HEK293 (cell line): ENCODE results near the gene PINLYP.

ENCODE experiments used
- YY1 ChIP-seq: fragments of 450-650 bp; formaldehyde crosslinking; IDR thresholded peaks from 2 replicates; pipeline ENCODE4 v1.5.1; 2018; ENCODE audit warnings: missing biosample characterization, missing genetic modification characterization
- ZBTB20 ChIP-seq: fragments of 450-650 bp; formaldehyde crosslinking; IDR thresholded peaks from 2 replicates; pipeline ENCODE4 v1.5.1; 2016; ENCODE audit warnings: missing biosample characterization, missing genetic modification characterization
- ZBTB8A ChIP-seq: fragments of 450-650 bp; formaldehyde crosslinking; IDR thresholded peaks from 2 replicates; pipeline ENCODE4 v1.5.1; 2016; ENCODE audit warnings: missing biosample characterization, missing genetic modification characterization
- ZNF211 ChIP-seq: fragments of 450-650 bp; formaldehyde crosslinking; IDR thresholded peaks from 2 replicates; pipeline ENCODE4 v1.5.1; 2016; ENCODE audit warnings: low read depth, missing biosample characterization, missing genetic modification characterization
- TF ChIP-seq, protein P1 (sequence below): fragments of 450-650 bp; formaldehyde crosslinking; IDR thresholded peaks from 2 replicates; pipeline ENCODE4 v1.5.1; 2016; ENCODE audit warnings: missing biosample characterization, missing genetic modification characterization
- TF ChIP-seq, protein P2 (sequence below): fragments of 450-650 bp; IDR thresholded peaks from 2 replicates; pipeline ENCODE4 v1.5.1; 2018; ENCODE audit warnings: missing biosample characterization, mild to moderate bottlenecking, missing genetic modification characterization
- TF ChIP-seq, protein P3 (sequence below): fragments of 450-650 bp; formaldehyde crosslinking; IDR thresholded peaks from 2 replicates; pipeline ENCODE4 v1.5.1; 2016; ENCODE audit warnings: missing biosample characterization, missing genetic modification characterization

DNA sequence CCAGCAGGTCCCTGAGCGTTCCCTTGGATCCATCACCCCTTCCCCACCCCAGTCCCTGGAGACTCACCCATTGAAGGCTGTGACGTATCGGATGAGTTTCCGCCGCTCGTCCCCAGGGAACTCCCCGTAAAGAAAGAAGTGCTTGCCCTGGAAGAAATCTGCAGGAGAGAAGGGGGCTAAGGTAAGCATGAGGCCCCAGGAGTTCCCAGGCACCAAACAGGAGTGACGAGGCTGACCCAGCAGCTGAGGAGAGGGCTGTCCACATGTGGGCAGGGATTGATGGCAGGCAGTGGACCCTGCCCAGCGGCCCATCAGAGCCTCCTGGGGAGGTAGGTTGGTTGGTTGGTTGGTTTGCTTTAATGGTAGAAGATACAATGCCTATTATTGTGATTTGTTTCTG, 31.5 kb upstream of the PINLYP start:
- TF ChIP-seq, protein P1, sequence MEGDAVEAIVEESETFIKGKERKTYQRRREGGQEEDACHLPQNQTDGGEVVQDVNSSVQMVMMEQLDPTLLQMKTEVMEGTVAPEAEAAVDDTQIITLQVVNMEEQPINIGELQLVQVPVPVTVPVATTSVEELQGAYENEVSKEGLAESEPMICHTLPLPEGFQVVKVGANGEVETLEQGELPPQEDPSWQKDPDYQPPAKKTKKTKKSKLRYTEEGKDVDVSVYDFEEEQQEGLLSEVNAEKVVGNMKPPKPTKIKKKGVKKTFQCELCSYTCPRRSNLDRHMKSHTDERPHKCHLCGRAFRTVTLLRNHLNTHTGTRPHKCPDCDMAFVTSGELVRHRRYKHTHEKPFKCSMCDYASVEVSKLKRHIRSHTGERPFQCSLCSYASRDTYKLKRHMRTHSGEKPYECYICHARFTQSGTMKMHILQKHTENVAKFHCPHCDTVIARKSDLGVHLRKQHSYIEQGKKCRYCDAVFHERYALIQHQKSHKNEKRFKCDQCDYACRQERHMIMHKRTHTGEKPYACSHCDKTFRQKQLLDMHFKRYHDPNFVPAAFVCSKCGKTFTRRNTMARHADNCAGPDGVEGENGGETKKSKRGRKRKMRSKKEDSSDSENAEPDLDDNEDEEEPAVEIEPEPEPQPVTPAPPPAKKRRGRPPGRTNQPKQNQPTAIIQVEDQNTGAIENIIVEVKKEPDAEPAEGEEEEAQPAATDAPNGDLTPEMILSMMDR (tag by site-specific recombination) = no peak
- TF ChIP-seq ZNF211 (tag by site-specific recombination) (no peak), ZBTB20 (tag by site-specific recombination) (no peak), ZBTB8A (tag by site-specific recombination) (no peak), YY1 (tag by site-specific recombination) (no peak)
- TF ChIP-seq, protein P2, sequence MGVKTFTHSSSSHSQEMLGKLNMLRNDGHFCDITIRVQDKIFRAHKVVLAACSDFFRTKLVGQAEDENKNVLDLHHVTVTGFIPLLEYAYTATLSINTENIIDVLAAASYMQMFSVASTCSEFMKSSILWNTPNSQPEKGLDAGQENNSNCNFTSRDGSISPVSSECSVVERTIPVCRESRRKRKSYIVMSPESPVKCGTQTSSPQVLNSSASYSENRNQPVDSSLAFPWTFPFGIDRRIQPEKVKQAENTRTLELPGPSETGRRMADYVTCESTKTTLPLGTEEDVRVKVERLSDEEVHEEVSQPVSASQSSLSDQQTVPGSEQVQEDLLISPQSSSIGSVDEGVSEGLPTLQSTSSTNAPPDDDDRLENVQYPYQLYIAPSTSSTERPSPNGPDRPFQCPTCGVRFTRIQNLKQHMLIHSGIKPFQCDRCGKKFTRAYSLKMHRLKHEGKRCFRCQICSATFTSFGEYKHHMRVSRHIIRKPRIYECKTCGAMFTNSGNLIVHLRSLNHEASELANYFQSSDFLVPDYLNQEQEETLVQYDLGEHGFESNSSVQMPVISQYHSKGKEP (tag by site-specific recombination) = no peak
- TF ChIP-seq, protein P3, sequence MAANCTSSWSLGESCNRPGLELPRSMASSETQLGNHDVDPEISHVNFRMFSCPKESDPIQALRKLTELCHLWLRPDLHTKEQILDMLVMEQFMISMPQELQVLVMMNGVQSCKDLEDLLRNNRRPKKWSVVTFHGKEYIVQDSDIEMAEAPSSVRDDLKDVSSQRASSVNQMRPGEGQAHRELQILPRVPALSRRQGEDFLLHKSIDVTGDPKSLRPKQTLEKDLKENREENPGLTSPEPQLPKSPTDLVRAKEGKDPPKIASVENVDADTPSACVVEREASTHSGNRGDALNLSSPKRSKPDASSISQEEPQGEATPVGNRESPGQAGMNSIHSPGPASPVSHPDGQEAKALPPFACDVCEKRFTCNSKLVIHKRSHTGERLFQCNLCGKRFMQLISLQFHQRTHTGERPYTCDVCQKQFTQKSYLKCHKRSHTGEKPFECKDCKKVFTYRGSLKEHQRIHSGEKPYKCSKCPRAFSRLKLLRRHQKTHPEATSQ (tag by site-specific recombination) = no peak
